ENCODE data around the gene SIL1. TPM values are rescaled to one million over a fixed set of nuclear protein-coding genes. Genes with fewer than 3 reads are reported as not detected.

Gene SIL1
- total RNA-seq, 4 donors from 2014 or later, result 28.6 to 48.1 (median 36.5) TPM

DNA sequence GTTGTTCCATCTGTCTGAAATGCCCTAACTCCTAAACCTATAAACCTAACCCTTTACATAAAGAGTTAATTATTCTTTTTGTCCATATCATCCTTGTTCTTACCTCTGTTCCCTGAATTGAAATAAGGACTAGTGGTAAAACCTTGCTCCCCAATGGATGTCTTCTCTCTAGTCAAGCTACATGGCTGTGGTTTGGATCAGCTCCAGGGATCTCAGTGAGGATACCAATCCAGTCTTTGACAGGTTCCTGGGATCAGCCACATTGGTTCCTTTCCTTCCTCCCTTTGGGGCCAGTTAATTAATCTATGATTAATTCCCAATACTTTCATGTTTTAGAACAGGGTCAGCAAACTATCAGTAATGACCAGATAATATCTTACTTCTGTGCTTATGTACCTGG lies 151.6 kb downstream of the SIL1 start:
- no peak overlapping the region for H3K4me3 ChIP-seq
- no peak overlapping the region for H3K27ac ChIP-seq
- H3K4me1 ChIP-seq, result peaks cover 0 to 7% (median 0%) of the 10 kb centered on the region in 3 donors
- H3K9me3 ChIP-seq, result no peaks in the 10 kb centered on the region
- no peaks in the 10 kb centered on the region for H3K27me3 ChIP-seq
- TF ChIP-seq, protein P1, sequence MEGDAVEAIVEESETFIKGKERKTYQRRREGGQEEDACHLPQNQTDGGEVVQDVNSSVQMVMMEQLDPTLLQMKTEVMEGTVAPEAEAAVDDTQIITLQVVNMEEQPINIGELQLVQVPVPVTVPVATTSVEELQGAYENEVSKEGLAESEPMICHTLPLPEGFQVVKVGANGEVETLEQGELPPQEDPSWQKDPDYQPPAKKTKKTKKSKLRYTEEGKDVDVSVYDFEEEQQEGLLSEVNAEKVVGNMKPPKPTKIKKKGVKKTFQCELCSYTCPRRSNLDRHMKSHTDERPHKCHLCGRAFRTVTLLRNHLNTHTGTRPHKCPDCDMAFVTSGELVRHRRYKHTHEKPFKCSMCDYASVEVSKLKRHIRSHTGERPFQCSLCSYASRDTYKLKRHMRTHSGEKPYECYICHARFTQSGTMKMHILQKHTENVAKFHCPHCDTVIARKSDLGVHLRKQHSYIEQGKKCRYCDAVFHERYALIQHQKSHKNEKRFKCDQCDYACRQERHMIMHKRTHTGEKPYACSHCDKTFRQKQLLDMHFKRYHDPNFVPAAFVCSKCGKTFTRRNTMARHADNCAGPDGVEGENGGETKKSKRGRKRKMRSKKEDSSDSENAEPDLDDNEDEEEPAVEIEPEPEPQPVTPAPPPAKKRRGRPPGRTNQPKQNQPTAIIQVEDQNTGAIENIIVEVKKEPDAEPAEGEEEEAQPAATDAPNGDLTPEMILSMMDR (IDR thresholded peaks at IDR 0.05), result no peak
- no peak for TF ChIP-seq POLR2AphosphoS5 (IDR thresholded peaks at IDR 0.05)
- no peak for TF ChIP-seq POLR2A (IDR thresholded peaks at IDR 0.05)
- no peak for TF ChIP-seq EP300 (IDR thresholded peaks at IDR 0.05)
- H3K36me3 ChIP-seq, result peaks cover 0 to 18% of the 10 kb centered on the region in 2 donors
- no peak for ATAC-seq

DNA sequence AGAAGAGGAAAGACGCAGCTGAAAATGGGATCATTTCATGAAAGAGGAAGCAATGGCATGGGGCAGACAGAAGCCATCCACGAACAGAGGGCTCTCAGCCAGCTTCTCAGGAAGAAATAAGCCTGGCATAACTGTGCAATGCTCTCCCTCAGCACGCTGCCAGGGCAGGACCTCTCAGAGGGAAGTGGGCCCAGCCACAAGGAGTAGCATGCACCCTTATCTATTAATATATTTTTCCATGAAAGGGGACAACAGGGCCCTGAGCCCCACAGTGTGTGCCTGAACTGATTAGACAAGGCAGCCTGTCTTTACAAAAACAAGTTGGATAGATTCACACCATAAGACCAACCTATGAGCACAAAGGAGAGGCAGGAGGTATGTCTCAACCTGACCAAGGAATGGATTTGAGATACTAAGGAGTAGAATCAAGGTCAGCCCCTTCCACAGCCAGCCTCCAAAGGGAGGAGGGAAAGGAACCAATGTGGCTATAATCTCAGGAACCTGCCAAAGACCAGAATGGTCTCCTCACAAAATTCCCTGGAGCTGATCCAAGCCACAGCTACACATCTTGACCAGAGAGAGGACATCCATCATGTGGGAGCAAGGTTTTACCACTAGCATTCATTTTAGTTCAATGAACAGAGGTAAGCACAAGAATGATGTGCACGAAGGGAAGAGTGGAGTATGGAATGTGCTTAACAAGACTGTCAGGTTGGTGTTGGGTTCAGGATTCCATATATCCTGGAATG lies 154.8 kb downstream of the SIL1 start:
- no peaks in the 10 kb centered on the region for H3K9me3 ChIP-seq
- H3K4me1 ChIP-seq, result no peaks in the 10 kb centered on the region
- no peak overlapping the region for H3K27ac ChIP-seq
- TF ChIP-seq EP300 (IDR thresholded peaks at IDR 0.05) (no peak), POLR2AphosphoS5 (IDR thresholded peaks at IDR 0.05) (no peak), POLR2A (IDR thresholded peaks at IDR 0.05) (no peak)
- TF ChIP-seq, protein P1 (IDR thresholded peaks at IDR 0.05), result no peak
- ATAC-seq, result no peak
- peaks cover 0 to 22% of the 10 kb centered on the region in 2 donors for H3K36me3 ChIP-seq
- H3K4me3 ChIP-seq, result no peak overlapping the region
- no peaks in the 10 kb centered on the region for H3K27me3 ChIP-seq
- 76 to 88% methylated on average over 2 to 4 of the region's 4 CpGs for WGBS, 2 donors (ENCODE audit: low coverage in 1 of 2)

DNA sequence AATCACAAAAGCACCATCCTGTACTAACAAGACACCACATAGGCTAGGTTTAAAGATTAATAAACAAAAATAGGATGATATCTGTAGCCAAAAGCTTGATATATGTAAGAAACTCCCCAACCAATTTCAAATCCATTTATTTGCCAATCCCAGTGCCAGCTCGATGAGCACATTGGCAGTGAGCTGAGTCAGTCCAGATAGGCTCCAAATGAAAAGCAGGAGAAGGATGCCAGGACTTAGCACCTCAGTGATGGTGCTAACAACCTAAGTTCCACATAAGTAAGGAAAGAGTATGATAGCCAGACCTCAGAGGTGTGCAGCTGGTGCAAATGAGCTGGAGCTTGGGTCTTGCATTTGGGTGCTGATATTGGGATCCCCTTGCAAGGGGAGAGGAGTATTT lies 158.1 kb downstream of the SIL1 start:
- TF ChIP-seq EP300 (IDR thresholded peaks at IDR 0.05) (no peak), POLR2AphosphoS5 (IDR thresholded peaks at IDR 0.05) (no peak), POLR2A (IDR thresholded peaks at IDR 0.05) (no peak)
- TF ChIP-seq, protein P1 (IDR thresholded peaks at IDR 0.05), result no peak
- 75 to 100% methylated on average over 1 of the region's 1 CpG for WGBS, 2 donors (ENCODE audit: low coverage in 1 of 2)

DNA sequence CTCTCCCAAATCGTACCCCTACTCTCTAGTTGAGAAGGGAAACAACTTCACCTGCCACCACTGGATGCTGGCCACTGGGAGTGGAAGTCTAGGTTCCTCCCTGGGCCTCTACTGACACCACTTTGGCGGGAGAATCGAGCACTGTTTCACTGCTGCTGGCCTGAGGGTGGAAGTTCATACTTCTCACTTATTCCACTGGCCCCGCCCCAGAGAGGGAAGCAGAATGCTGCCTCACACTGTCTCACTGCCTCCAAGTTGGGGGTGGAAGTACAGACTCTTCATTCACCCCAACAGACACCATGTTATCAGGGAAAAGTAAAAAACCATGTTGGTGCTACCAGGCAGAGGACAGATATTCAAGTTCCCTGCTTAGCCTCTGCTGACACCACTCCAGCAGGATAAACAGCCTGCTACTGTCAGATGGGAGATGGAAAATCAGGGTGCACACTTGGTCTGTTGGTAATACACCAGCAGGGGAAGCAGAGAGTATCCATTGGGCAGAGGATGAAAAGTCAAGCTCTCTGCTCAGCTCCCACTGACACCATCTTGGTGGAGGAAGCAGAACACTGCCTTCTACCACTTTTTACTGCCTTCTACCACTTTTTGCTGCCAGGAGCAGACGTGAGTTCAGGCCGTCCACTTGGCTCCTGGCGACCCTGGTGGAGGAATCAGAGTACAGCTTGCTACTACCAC lies 159.4 kb downstream of the SIL1 start:
- H3K4me1 ChIP-seq, result no peaks in the 10 kb centered on the region
- no peak overlapping the region for H3K27ac ChIP-seq
- no peak overlapping the region for H3K4me3 ChIP-seq
- H3K9me3 ChIP-seq, result no peaks in the 10 kb centered on the region
- peaks cover 0 to 22% of the 10 kb centered on the region in 2 donors for H3K36me3 ChIP-seq
- no peak for ATAC-seq
- no peaks in the 10 kb centered on the region for H3K27me3 ChIP-seq
- TF ChIP-seq POLR2AphosphoS5 (IDR thresholded peaks at IDR 0.05) (no peak), POLR2A (IDR thresholded peaks at IDR 0.05) (no peak), EP300 (IDR thresholded peaks at IDR 0.05) (no peak)
- TF ChIP-seq, protein P1 (IDR thresholded peaks at IDR 0.05), result no peak
- WGBS, 2 donors (ENCODE audit: low coverage in 1 of 2), result 71 to 78% methylated on average over 6 to 7 of the region's 7 CpGs

More for the DNA sequence above, 158.1 kb downstream of the SIL1 start:
- peaks cover 0 to 22% of the 10 kb centered on the region in 2 donors for H3K36me3 ChIP-seq
- H3K27me3 ChIP-seq, result no peaks in the 10 kb centered on the region
- no peak overlapping the region for H3K27ac ChIP-seq
- H3K4me1 ChIP-seq, result no peaks in the 10 kb centered on the region
- no peaks in the 10 kb centered on the region for H3K9me3 ChIP-seq
- ATAC-seq, result no peak
- no peak overlapping the region for H3K4me3 ChIP-seq

Data from gastroesophageal sphincter (tissue), 4 donors.